T-helper 1 cell treated with Interleukin-12 subunit alpha and Interleukin-12 subunit beta and Interleukin-4 antibody, amounts not matched to agents 30 μg/mL and 1 μg/mL, for 36 hours (primary cell): Measurements from ENCODE around the gene RNF17.

ENCODE experiments used
- H3K27ac Mint-ChIP-seq: one replicate; pipeline ENCODE4 v1.8.0; 2021; ENCODE audit warnings: mild to moderate bottlenecking, mixed read lengths
- H3K27me3 Mint-ChIP-seq: one replicate; pipeline ENCODE4 v1.8.0; 2021; ENCODE audit warnings: low read depth, mixed read lengths
- H3K36me3 Mint-ChIP-seq: one replicate; pipeline ENCODE4 v1.8.0; 2021; ENCODE audit warnings: low read depth, mixed read lengths
- H3K4me1 Mint-ChIP-seq: one replicate; pipeline ENCODE4 v1.8.0; 2021; ENCODE audit warnings: low read depth, mixed read lengths
- H3K4me3 Mint-ChIP-seq: one replicate; pipeline ENCODE4 v1.8.0; 2021; ENCODE audit warnings: mild to moderate bottlenecking, moderate library complexity, mixed read lengths
- H3K9me3 Mint-ChIP-seq: one replicate; pipeline ENCODE4 v1.8.0; 2021; ENCODE audit warnings: mixed read lengths

The RNF17 gene

DNA sequence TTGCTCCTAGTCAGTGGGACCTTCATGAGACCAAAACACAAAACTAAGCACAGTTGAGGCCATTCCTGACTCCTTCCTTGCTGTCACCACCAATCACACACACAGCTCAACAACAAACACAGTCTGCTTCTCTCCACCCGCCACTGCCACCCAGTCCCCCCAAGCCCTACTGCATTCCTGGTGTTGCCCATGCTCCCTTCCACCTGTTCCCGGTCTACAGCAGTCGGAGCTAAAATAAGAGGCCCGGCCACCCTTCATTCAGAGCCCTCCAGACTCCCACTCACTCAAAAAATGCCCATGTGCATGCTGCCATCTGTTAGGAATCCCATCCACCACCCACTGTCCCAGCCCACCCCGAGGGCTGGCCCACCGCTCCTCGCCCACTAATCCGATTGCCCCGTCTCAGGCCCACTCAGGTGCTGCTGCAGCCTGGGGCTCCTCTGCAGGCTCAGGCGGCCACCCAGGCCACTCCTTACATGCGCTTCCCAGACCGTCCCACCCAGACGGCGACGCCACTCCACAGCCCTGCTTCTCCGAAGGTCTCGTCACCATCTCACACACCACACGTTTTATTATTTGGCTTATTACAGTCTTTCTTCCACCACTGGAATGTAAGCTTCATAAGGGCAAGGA is 127.6 kb downstream of the RNF17 start:
- peaks cover 17% of the 10 kb centered on the region for H3K36me3 Mint-ChIP-seq
- no peak overlapping the region for H3K27ac Mint-ChIP-seq
- no peaks in the 10 kb centered on the region for H3K27me3 Mint-ChIP-seq
- H3K4me3 Mint-ChIP-seq, result no peak overlapping the region
- no peaks in the 10 kb centered on the region for H3K9me3 Mint-ChIP-seq
- H3K4me1 Mint-ChIP-seq, result no peaks in the 10 kb centered on the region

DNA sequence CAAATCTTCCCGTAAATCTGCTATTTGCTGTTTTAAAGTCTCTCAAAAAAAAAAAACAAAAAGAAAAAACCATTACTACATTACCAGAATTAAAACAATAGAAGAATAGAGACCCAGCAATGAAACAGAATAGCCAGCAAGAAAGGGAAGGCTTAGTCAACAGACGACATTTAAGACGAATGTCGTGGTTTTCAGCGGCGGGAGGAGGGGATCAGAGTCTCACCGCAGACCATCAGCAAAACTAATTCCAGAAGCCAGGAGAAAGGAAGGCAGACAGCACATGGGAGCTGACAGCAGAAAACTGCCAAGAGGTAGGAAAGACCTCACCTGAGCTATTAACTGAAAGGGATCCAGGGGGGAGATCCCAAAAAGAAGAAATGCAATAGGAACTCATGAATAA is 128.9 kb downstream of the RNF17 start:
- H3K4me1 Mint-ChIP-seq, result no peaks in the 10 kb centered on the region
- no peak overlapping the region for H3K27ac Mint-ChIP-seq
- peaks cover 19% of the 10 kb centered on the region for H3K36me3 Mint-ChIP-seq
- no peaks in the 10 kb centered on the region for H3K27me3 Mint-ChIP-seq
- no peak overlapping the region for H3K4me3 Mint-ChIP-seq
- no peaks in the 10 kb centered on the region for H3K9me3 Mint-ChIP-seq

DNA sequence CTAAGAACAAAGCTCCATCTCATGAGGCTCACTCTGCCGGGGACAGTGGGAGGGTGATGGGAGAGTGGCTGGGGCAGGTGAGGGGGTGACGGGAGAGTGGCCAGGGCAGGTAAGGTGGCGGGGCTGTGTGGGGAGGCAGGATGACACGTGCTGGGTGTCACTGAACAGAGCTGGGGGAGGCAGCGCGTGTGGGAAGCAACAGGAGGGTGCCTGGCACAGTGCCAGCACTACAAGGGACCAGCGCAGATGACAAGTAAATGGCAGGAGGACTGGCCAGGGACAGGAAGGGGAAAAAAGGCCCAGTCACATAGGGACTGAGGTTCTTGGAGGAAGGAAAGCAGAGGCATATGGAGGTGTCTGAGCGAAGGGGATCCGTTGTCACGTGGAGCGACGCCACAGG is 129.9 kb downstream of the RNF17 start:
- H3K4me1 Mint-ChIP-seq, result no peaks in the 10 kb centered on the region
- no peaks in the 10 kb centered on the region for H3K27me3 Mint-ChIP-seq
- no peak overlapping the region for H3K4me3 Mint-ChIP-seq
- H3K36me3 Mint-ChIP-seq, result peaks cover 22% of the 10 kb centered on the region
- no peak overlapping the region for H3K27ac Mint-ChIP-seq
- no peaks in the 10 kb centered on the region for H3K9me3 Mint-ChIP-seq

DNA sequence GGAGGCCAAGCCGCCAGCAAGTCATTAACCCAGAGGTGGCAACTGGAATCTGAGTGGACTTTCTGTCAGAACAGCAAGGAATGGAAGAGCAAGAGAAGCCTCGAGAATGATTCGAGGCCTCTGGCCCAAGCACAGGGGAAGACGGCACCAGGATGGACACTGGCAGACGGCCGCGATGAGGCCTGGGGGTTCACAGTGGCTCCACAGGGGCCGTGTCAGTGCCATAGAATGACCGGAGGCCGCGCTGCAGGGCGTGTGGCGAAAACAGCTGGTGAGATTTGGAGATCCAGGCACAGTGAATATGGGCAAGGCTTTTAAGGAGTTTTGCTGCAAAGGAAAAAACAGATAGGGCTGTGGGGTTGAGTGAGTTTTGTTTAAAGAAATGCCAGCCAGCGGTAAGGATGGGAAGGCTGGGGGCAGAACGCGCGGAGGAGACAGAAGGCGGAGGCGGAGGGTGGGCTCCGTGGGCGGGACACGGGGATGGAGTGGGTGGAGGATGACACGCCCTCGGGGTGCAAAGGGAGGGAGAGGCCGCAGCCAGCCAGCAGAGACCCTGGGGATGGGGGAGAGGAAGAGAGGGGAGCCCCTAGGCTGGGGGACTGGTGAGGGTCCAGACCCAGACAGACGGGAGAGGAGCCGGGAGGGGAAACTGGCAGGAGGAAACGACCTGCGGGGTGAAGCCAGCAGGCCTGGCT is 130.5 kb downstream of the RNF17 start:
- Mint-ChIP-seq H3K4me3 (no peak overlapping the region), H3K36me3 (peaks cover 22% of the 10 kb centered on the region), H3K27ac (no peak overlapping the region), H3K4me1 (no peaks in the 10 kb centered on the region), H3K27me3 (no peaks in the 10 kb centered on the region), H3K9me3 (no peaks in the 10 kb centered on the region)

DNA sequence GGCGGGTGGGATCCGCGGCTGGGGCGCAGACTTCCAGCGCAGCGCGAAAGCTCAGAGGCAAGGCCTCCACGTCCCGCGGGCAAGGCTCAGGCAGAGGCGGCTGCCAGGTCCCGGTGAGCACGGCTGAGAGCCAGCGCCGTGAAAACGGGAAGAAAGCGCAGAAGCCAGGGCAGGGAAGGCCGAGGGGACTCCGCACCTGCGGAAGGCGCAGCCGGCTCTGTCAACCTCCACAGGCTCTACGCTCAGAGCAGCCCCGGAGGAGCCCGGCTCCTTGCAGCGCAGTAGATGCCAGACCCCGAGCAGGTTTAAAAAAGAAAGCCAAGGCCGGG is 131.0 kb downstream of the RNF17 start:
- H3K27me3 Mint-ChIP-seq, result no peaks in the 10 kb centered on the region
- H3K4me1 Mint-ChIP-seq, result no peaks in the 10 kb centered on the region
- no peak overlapping the region for H3K27ac Mint-ChIP-seq
- H3K9me3 Mint-ChIP-seq, result no peaks in the 10 kb centered on the region
- H3K36me3 Mint-ChIP-seq, result peaks cover 21% of the 10 kb centered on the region
- no peak overlapping the region for H3K4me3 Mint-ChIP-seq

DNA sequence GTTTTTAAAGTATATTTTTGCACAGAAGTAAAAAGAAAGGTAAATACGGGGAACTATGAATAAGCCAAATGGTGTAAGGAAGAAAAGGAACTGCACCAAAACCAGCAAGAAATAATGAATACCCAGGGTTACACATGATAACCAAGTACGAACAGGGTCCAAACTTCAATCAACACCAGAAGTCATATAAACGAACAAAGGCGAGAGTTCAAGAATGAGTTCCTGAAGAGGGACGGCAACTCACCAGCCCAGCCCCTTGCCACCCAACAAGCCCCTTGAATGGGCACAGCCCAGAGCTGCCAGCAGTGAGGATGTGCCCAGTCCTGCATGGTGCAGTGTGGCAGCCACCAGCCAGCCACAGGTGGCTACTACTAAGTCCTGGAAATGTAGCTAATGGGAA is 132.1 kb downstream of the RNF17 start:
- Mint-ChIP-seq H3K9me3 (no peaks in the 10 kb centered on the region), H3K27me3 (no peaks in the 10 kb centered on the region), H3K4me3 (no peak overlapping the region), H3K36me3 (peaks cover 27% of the 10 kb centered on the region), H3K27ac (no peak overlapping the region), H3K4me1 (no peaks in the 10 kb centered on the region)

DNA sequence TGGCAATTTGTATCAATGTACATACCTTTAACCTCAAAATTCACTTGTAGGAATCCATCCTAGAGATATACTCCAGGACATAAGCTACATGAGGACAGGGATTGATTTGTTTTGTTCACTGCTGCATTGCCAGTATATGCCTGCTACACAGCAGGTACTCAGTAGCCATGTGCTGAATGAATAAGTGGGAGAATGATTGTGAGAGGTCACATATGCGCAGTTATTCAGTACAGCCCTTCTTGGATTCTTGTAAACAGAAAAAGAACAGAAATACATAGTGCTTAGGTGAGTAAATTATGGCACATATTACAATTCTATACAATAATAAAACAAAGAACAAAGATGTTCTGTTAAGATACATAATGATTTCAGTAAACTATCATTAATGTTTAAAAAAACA is 133.3 kb downstream of the RNF17 start:
- H3K4me1 Mint-ChIP-seq, result no peaks in the 10 kb centered on the region
- H3K27ac Mint-ChIP-seq, result no peak overlapping the region
- peaks cover 23% of the 10 kb centered on the region for H3K36me3 Mint-ChIP-seq
- no peaks in the 10 kb centered on the region for H3K27me3 Mint-ChIP-seq
- no peak overlapping the region for H3K4me3 Mint-ChIP-seq
- H3K9me3 Mint-ChIP-seq, result no peaks in the 10 kb centered on the region

DNA sequence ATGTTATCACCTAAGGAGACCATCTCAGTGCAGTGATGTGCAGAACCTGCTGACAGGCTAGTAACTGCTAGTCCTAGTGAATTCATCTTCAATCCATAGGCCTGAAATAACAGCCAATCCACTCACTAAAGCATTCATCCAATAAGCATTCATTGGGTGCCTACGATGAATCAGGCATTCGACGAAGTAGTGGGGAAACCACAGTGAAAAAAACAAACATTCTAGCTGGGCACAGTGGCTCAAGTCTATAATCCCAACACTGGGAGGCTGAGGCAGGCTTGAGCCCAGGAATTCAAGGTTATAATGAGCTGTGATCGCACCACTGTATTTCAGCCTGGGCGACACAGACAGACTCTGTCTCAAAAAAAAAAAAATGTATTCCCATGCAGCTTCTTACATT is 135.6 kb downstream of the RNF17 start:
- Mint-ChIP-seq H3K4me1 (peaks cover 2% of the 10 kb centered on the region), H3K9me3 (no peaks in the 10 kb centered on the region), H3K36me3 (peaks cover 19% of the 10 kb centered on the region), H3K27me3 (no peaks in the 10 kb centered on the region), H3K4me3 (no peak overlapping the region), H3K27ac (no peak overlapping the region)

DNA sequence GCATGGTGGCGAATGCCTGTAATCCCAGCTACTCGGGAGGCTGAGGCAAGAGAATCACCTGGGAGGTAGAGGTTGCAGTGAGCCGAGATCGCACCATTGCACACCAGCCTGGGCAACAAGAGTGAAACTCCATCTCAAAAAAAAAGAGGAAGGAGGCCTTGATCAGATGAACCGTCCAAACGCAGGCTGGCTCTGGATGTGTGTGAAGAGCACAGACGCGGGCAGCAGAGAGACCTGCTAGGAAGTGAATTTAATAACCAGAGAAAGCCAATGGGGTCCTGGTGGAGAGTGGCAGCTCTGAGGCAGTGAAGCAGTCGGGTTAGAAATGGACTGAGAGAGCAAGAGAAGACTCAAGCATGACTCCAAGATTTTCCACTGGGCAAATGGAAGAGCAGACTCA is 136.5 kb downstream of the RNF17 start:
- Mint-ChIP-seq H3K36me3 (peaks cover 23% of the 10 kb centered on the region), H3K27ac (no peak overlapping the region), H3K4me3 (no peak overlapping the region), H3K9me3 (no peaks in the 10 kb centered on the region), H3K27me3 (no peaks in the 10 kb centered on the region), H3K4me1 (peaks cover 2% of the 10 kb centered on the region)

DNA sequence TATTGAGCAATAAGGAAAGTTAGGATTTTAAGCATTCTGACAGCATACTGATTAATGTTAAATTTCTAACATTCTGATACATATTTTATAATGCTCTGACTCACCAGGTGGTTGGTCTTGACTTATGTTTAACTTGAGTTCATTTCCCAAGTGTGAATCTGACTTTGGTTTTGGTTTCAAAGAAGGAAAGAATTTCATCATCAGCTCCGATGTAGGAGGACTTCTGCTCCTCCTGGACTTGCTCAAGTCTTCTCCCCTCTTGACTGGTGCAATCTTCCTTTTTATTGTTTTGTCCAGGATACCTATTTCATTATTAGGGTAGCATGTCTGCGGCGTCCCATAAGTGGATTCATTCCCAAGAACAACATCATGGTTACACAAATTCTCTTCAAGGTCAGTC is 141.3 kb downstream of the RNF17 start:
- Mint-ChIP-seq H3K36me3 (peaks cover 29% of the 10 kb centered on the region), H3K4me3 (no peak overlapping the region)

DNA sequence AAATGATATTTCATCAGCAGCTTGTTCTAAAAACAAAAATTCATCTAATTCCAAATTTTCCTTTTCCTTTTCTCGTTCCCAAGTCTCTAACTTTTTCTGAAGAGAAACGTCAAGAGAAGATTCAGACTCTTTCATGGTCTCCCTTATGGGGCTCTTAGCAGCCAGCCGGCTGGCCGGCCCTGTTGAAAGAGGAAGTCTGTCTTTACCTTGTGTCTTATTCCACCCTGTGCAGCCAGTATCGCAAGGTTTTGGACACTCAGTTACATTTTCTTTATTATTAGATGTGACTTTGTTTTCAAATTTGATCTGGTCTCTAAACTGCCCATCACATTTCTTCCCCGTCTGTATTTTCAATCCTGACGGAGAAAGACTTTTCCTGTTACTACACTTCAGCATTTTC is 142.3 kb downstream of the RNF17 start:
- Mint-ChIP-seq H3K27ac (no peak overlapping the region), H3K27me3 (no peaks in the 10 kb centered on the region), H3K9me3 (no peaks in the 10 kb centered on the region), H3K4me1 (peaks cover 2% of the 10 kb centered on the region), H3K4me3 (no peak overlapping the region), H3K36me3 (peaks cover 32% of the 10 kb centered on the region)

More for the DNA sequence above, 141.3 kb downstream of the RNF17 start:
- Mint-ChIP-seq H3K27me3 (no peaks in the 10 kb centered on the region), H3K27ac (no peak overlapping the region), H3K4me1 (peaks cover 2% of the 10 kb centered on the region), H3K9me3 (no peaks in the 10 kb centered on the region)

DNA sequence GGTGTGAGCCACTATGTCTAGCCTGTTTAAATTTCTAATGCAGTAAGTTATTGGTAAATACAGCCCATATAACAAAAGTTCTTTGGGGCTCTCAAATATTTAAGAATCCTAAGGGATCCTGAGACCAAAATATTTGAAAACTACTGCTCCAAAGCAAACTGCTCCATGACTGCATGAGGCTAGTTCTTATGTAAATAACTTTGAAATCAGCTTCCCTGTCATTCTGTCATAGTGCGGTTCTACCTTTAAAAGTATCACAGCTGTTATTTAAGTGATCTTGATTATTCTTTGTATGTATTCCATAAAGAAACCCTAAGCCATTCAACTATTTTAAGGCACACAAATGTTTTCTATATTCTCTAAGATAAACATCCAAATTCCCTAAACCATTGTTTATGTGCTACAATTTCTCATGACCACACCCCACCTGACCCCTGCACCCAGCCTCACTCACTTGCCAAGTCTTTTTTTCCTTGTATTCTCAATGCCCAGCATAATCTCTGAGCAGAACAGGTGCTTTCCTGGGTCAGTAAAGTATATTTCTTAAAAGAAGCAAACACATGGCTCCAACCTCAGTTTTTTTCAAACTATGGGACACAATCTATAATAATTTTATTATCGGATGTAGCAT is 146.6 kb downstream of the RNF17 start:
- peaks cover 30% of the 10 kb centered on the region for H3K36me3 Mint-ChIP-seq
- H3K9me3 Mint-ChIP-seq, result no peaks in the 10 kb centered on the region
- H3K4me3 Mint-ChIP-seq, result no peak overlapping the region
- no peak overlapping the region for H3K27ac Mint-ChIP-seq
- no peaks in the 10 kb centered on the region for H3K27me3 Mint-ChIP-seq
- H3K4me1 Mint-ChIP-seq, result no peaks in the 10 kb centered on the region

DNA sequence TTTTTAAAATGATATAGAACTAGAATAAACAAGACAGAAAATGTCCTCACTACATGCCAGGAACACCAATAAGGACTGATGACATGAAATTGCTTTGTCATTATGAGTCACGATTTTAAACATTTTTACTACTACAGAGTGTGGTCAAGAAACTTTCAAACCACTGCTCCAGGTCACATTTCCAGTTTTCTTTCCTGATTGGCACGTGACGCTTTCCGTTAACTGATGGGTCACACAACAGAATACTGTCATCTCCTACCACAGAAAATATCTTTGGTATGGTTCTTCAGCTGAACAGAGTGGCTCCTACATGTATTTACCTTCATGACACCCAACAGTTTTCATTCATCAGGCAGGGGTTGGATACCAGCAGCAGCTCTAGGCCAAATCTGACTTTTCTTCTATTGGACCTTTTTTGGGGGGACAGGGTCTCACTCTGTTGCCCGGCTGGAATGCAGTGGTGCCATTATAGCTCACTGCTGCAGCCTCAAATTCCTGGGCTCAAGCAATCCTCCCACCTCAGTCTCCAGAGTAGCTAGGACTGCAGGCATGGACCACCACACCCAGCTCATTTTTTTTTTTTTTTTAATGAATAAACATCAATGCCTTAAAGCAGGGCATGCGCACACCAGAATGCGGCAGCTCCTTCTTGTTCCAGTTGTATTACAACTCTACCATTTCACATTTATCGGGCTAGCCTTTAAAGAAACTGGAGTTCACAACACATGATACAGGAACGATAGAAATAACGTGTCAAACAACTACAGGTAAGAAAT is 147.4 kb downstream of the RNF17 start:
- Mint-ChIP-seq H3K36me3 (peaks cover 25% of the 10 kb centered on the region), H3K9me3 (no peaks in the 10 kb centered on the region), H3K27me3 (no peaks in the 10 kb centered on the region), H3K4me3 (no peak overlapping the region), H3K27ac (no peak overlapping the region), H3K4me1 (no peaks in the 10 kb centered on the region)

DNA sequence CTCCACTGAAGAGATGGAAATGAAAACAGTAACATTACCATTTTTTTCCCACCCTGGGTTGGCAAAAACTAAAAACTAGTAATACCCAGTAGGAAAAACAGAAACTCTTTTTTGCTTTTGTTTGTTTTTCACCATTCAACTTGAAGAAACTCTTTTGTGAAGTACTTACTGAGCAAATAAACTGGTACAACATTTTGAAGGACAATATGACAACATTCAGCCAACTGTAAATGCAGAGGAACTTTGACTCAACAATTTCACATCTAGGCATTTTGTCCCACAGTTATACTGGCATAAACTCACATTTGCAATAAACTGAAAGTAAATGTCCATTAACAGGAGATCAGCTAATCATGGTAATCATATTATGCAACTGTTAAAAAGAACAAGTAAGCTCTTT is 152.5 kb downstream of the RNF17 start:
- Mint-ChIP-seq H3K27me3 (no peaks in the 10 kb centered on the region), H3K4me1 (peaks cover 5% of the 10 kb centered on the region), H3K9me3 (no peaks in the 10 kb centered on the region), H3K4me3 (no peak overlapping the region), H3K27ac (no peak overlapping the region), H3K36me3 (peaks cover 7% of the 10 kb centered on the region)

DNA sequence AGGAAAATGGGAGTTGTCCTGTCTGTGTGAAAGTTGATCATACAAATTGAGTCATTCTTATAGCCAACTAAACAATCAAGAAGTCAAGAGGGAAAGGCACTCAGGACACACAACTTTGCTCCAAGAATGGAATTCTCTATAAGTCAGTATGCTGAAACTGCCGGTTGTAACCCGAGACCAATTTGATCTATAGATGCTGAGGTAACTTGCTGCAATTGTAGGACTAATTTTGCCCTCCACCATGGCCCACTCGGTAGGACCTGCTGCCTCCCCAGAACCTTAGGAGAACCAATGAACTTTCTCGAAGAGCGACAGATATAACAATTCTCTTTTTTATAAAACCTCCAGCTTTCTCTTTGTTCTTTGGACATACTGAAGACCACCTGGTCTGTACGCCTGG is 157.0 kb downstream of the RNF17 start:
- H3K4me3 Mint-ChIP-seq, result peak overlapping the region; percentile 69
- H3K27ac Mint-ChIP-seq, result peak overlapping the region; percentile 59
- peaks cover 3% of the 10 kb centered on the region for H3K36me3 Mint-ChIP-seq

More for the DNA sequence above, 157.0 kb downstream of the RNF17 start:
- Mint-ChIP-seq H3K4me1 (peaks cover 18% of the 10 kb centered on the region), H3K27me3 (no peaks in the 10 kb centered on the region), H3K9me3 (no peaks in the 10 kb centered on the region)
